ENCODE measurements around the gene RIC8B.

RIC8B gene

GRCh38 chr12:106776897-106777296 lies 2.4 kb downstream of the RIC8B start:
- FAIRE-seq, result no peak
- no peak for DNase-seq (ENCODE audit: insufficient read length, low spot score)
- TF ChIP-seq CTCF (IDR thresholded peaks at IDR 0.05; ENCODE audit: insufficient read depth, missing control alignments), result no peak

GRCh38 chr12:106780010-106780631 lies 5.6 kb downstream of the RIC8B start:
- TF ChIP-seq CTCF (IDR thresholded peaks at IDR 0.05; ENCODE audit: insufficient read depth, missing control alignments), result no peak
- FAIRE-seq, result no peak
- DNase-seq (ENCODE audit: insufficient read length, low spot score), result no peak

GRCh38 chr12:106782619-106783018 lies 8.1 kb downstream of the RIC8B start:
- no peak for TF ChIP-seq CTCF (IDR thresholded peaks at IDR 0.05; ENCODE audit: insufficient read depth, missing control alignments)
- DNase-seq (ENCODE audit: insufficient read length, low spot score) (no peak), FAIRE-seq (no peak)

- FAIRE-seq (no peak), DNase-seq (ENCODE audit: insufficient read length, low spot score) (no peak)
- TF ChIP-seq CTCF (IDR thresholded peaks at IDR 0.05; ENCODE audit: insufficient read depth, missing control alignments), result no peak
Observed at GRCh38 chr12:106783515-106783914, 9.0 kb downstream of the RIC8B start.

- peak; percentile 12 for TF ChIP-seq CTCF (IDR thresholded peaks at IDR 0.05; ENCODE audit: insufficient read depth, missing control alignments)
- DNase-seq (ENCODE audit: insufficient read length, low spot score) (no peak), FAIRE-seq (no peak)
Observed at GRCh38 chr12:106790020-106790419, 15.5 kb downstream of the RIC8B start.

GRCh38 chr12:106791531-106791930 lies 17.0 kb downstream of the RIC8B start:
- TF ChIP-seq CTCF (IDR thresholded peaks at IDR 0.05; ENCODE audit: insufficient read depth, missing control alignments), result no peak
- DNase-seq (ENCODE audit: insufficient read length, low spot score), result no peak
- FAIRE-seq, result no peak

GRCh38 chr12:106794369-106794768 lies 19.9 kb downstream of the RIC8B start:
- no peak for DNase-seq (ENCODE audit: insufficient read length, low spot score)
- TF ChIP-seq CTCF (IDR thresholded peaks at IDR 0.05; ENCODE audit: insufficient read depth, missing control alignments), result no peak
- no peak for FAIRE-seq
